HG03520 (cell line): ENCODE data around the gene FAM156A.
"Not testable (repeated sequence)": the region's sequence is repeated elsewhere in the genome, so short reads cannot be mapped to it uniquely, and the experiment has no call there.

Source experiments
- ATAC-seq: cut with Tn5 transposase; IDR thresholded peaks from one replicate; pipeline ENCODE4 v1.9.1; 2021; ENCODE audit warnings: mild to moderate bottlenecking, moderate library complexity; ENCODE audit not compliant: unreplicated experiment

Gene FAM156A

GRCh38 chrX:52906072-52906471, 52.2 kb downstream of the FAM156A start:
- not testable (repeated sequence) for ATAC-seq

GRCh38 chrX:52905531-52905930, 52.8 kb downstream of the FAM156A start:
- not testable (repeated sequence) for ATAC-seq
